Cerebellar nuclear complex (tissue), 1 donor: ENCODE measurements around the gene CRYL1.
"Not testable (repeated sequence)": the region's sequence is repeated elsewhere in the genome, so short reads cannot be mapped to it uniquely, and the experiment has no call there.

Experiments
- DNase-seq, 2 experiments: peaks; one replicate each; lab custom pipeline; 2025; lab: John Stamatoyannopoulos, UW

CRYL1 gene

GRCh38 chr13:20448470-20448869 is 77.2 kb downstream of the CRYL1 start:
- no peak for DNase-seq

GRCh38 chr13:20446900-20447299 is 78.8 kb downstream of the CRYL1 start:
- no peak for DNase-seq

- DNase-seq = no peak
These were observed 79.3 kb downstream of the CRYL1 start for GRCh38 chr13:20446405-20446804.

GRCh38 chr13:20442798-20443381 is 82.8 kb downstream of the CRYL1 start:
- DNase-seq = no peak

GRCh38 chr13:20442375-20442774 is 83.3 kb downstream of the CRYL1 start:
- DNase-seq = no peak

- no peak for DNase-seq
These were observed 83.8 kb downstream of the CRYL1 start for GRCh38 chr13:20441879-20442278.

- DNase-seq = no peak
These were observed 84.6 kb downstream of the CRYL1 start for GRCh38 chr13:20441056-20441455.

- no peak for DNase-seq
These were observed 86.4 kb downstream of the CRYL1 start for GRCh38 chr13:20439261-20439660.

- DNase-seq = no peak
These were observed 86.9 kb downstream of the CRYL1 start for GRCh38 chr13:20438801-20439200.

- no peak for DNase-seq
These were observed 89.2 kb downstream of the CRYL1 start for GRCh38 chr13:20436505-20436904.

- no peak for DNase-seq
These were observed 89.9 kb downstream of the CRYL1 start for GRCh38 chr13:20435616-20436368.

- not testable (repeated sequence) for DNase-seq
These were observed 91.4 kb downstream of the CRYL1 start for GRCh38 chr13:20434210-20434609.

GRCh38 chr13:20431687-20432384 is 93.8 kb downstream of the CRYL1 start:
- DNase-seq = no peak

GRCh38 chr13:20431080-20431479 is 94.6 kb downstream of the CRYL1 start:
- DNase-seq = no peak

- no peak for DNase-seq
These were observed 95.4 kb downstream of the CRYL1 start for GRCh38 chr13:20430296-20430695.

GRCh38 chr13:20429682-20430081 is 96.0 kb downstream of the CRYL1 start:
- no peak for DNase-seq

GRCh38 chr13:20428666-20429644 is 96.7 kb downstream of the CRYL1 start:
- DNase-seq = no peak

GRCh38 chr13:20426766-20427448 is 98.8 kb downstream of the CRYL1 start:
- DNase-seq = no peak

GRCh38 chr13:20425819-20426219 is 99.8 kb downstream of the CRYL1 start:
- DNase-seq = no peak

- DNase-seq = no peak
These were observed 100.7 kb downstream of the CRYL1 start for GRCh38 chr13:20424949-20425348.

- DNase-seq = no peak
These were observed 101.2 kb downstream of the CRYL1 start for GRCh38 chr13:20424559-20424852.

GRCh38 chr13:20422362-20422761 is 103.3 kb downstream of the CRYL1 start:
- DNase-seq = no peak
